IgD-negative memory B cell (primary cell): ENCODE data around the gene CAMKMT. TPM values are rescaled to one million over a fixed set of nuclear protein-coding genes. Genes with fewer than 3 reads are reported as not detected.

Source experiments
- H3K27ac Mint-ChIP-seq, 3 donors: one replicate each; pipeline ENCODE4 v1.8.0; 2020 to 2022; ENCODE audit warnings: mild to moderate bottlenecking in 3 of 3, mixed read lengths in 3 of 3, moderate library complexity in 1 of 3
- H3K27me3 Mint-ChIP-seq: one replicate; pipeline ENCODE4 v1.8.0; 2021; ENCODE audit warnings: mixed read lengths
- H3K36me3 Mint-ChIP-seq: one replicate; pipeline ENCODE4 v1.8.0; 2020; ENCODE audit warnings: mild to moderate bottlenecking, mixed read lengths
- H3K4me1 Mint-ChIP-seq, 3 donors: one replicate each; pipeline ENCODE4 v1.8.0; 2020 to 2022; ENCODE audit warnings: mixed read lengths in 3 of 3, mild to moderate bottlenecking in 1 of 3
- H3K4me3 Mint-ChIP-seq, 4 donors: one replicate each; pipeline ENCODE4 v1.8.0; 2020 to 2022; ENCODE audit warnings: mild to moderate bottlenecking in 4 of 4, mixed read lengths in 4 of 4, moderate library complexity in 3 of 4
- H3K9me3 Mint-ChIP-seq, 3 donors: one replicate each; pipeline ENCODE4 v1.8.0; 2020 to 2021; ENCODE audit warnings: mixed read lengths in 3 of 3, mild to moderate bottlenecking in 1 of 3
- polyA plus RNA-seq: library from polyadenylated mRNA; unstranded; fragments of 300-500 nt; fragmentation: Illumina TruSeq; gene quantifications from one replicate; pipeline ENCODE4 v1.2.3, GENCODE V29; 2021

Gene CAMKMT
- polyA plus RNA-seq, 1 donor from 2014 or later, result 12.2 TPM

- peaks cover 2 to 12% (median 4%) of the 10 kb centered on the region in 3 donors for H3K4me1 Mint-ChIP-seq
These were observed 169.5 kb downstream of the CAMKMT start for GRCh38 chr2:44531289-44531688.

DNA sequence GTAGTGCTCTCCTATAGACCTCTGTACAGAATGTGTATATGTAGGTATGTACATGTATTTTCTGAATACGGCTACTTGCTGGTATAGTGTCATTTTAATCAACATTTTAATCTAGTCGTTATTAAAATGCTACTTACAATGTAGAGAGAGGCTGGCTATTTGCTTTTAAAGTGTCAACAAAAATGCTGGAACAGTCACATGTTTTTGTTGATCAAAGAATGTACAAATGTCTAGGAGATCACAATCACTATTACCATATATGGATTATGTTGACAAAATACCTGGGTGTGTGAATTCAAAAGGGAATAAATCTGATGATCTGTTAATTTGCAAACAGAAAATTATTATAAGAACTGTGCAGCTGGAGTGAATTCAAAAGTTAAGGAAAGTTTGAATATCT is 170.3 kb downstream of the CAMKMT start:
- H3K36me3 Mint-ChIP-seq, result peaks cover 7% of the 10 kb centered on the region
- H3K27me3 Mint-ChIP-seq, result no peaks in the 10 kb centered on the region
- H3K9me3 Mint-ChIP-seq, result peaks cover 2 to 10% (median 7%) of the 10 kb centered on the region in 3 donors
- no peak overlapping the region for H3K27ac Mint-ChIP-seq
- H3K4me1 Mint-ChIP-seq, result peaks cover 2 to 17% (median 4%) of the 10 kb centered on the region in 3 donors
- no peak overlapping the region for H3K4me3 Mint-ChIP-seq

More at GRCh38 chr2:44531289-44531688, 169.5 kb downstream of the CAMKMT start:
- Mint-ChIP-seq H3K4me3 (no peak overlapping the region), H3K27ac (no peak overlapping the region), H3K27me3 (no peaks in the 10 kb centered on the region), H3K9me3 (peaks cover 2 to 10% (median 7%) of the 10 kb centered on the region in 3 donors), H3K36me3 (peaks cover 9% of the 10 kb centered on the region)

- H3K4me3 Mint-ChIP-seq, result no peak overlapping the region
- peaks cover 4 to 14% (median 10%) of the 10 kb centered on the region in 3 donors for H3K9me3 Mint-ChIP-seq
- peaks cover 2 to 15% (median 4%) of the 10 kb centered on the region in 3 donors for H3K4me1 Mint-ChIP-seq
- H3K27ac Mint-ChIP-seq, result no peak overlapping the region
- H3K36me3 Mint-ChIP-seq, result peaks cover 3% of the 10 kb centered on the region
- no peaks in the 10 kb centered on the region for H3K27me3 Mint-ChIP-seq
These were observed 171.8 kb downstream of the CAMKMT start for GRCh38 chr2:44533508-44533907.

GRCh38 chr2:44535376-44535775 is 173.6 kb downstream of the CAMKMT start:
- H3K4me1 Mint-ChIP-seq, result peaks cover 0 to 14% (median 2%) of the 10 kb centered on the region in 3 donors
- H3K27me3 Mint-ChIP-seq, result no peaks in the 10 kb centered on the region
- no peak overlapping the region for H3K27ac Mint-ChIP-seq
- peaks cover 4 to 14% (median 10%) of the 10 kb centered on the region in 3 donors for H3K9me3 Mint-ChIP-seq
- no peak overlapping the region for H3K4me3 Mint-ChIP-seq
- H3K36me3 Mint-ChIP-seq, result peaks cover 2% of the 10 kb centered on the region

- Mint-ChIP-seq H3K36me3 (peaks cover 2% of the 10 kb centered on the region), H3K4me1 (peaks cover 0 to 14% (median 2%) of the 10 kb centered on the region in 3 donors), H3K27me3 (no peaks in the 10 kb centered on the region), H3K27ac (no peak overlapping the region), H3K4me3 (peak overlapping the region in 1 of 4 donors; percentile 5), H3K9me3 (peaks cover 4 to 14% (median 10%) of the 10 kb centered on the region in 3 donors)
These were observed 175.5 kb downstream of the CAMKMT start for GRCh38 chr2:44537264-44537663.

DNA sequence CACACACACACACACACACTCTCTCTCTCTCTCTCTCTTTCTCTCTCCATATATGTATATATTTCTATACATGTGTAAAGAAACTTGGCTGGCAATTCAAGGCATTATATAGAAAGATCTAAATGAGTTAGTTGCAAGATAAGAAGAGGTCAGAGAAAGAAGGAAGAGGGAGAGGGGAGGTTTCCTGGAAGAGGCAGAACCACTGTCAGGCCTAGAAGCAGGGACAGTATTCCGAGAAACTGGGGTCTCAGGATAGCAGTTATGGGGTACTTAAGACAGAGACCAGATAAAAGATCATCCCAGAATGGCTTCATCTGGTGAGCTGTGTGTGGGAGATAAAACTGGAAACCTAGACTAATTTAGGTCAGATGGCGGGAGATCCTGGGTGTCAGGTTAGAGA is 180.8 kb downstream of the CAMKMT start:
- Mint-ChIP-seq H3K27ac (no peak overlapping the region), H3K4me1 (peaks cover 0 to 4% (median 0%) of the 10 kb centered on the region in 3 donors), H3K9me3 (no peaks in the 10 kb centered on the region), H3K36me3 (no peaks in the 10 kb centered on the region), H3K4me3 (no peak overlapping the region), H3K27me3 (no peaks in the 10 kb centered on the region)

- Mint-ChIP-seq H3K4me3 (no peak overlapping the region), H3K4me1 (peaks cover 0 to 5% (median 0%) of the 10 kb centered on the region in 3 donors), H3K36me3 (peaks cover 1% of the 10 kb centered on the region), H3K27me3 (no peaks in the 10 kb centered on the region), H3K9me3 (no peaks in the 10 kb centered on the region), H3K27ac (no peak overlapping the region)
These were observed 182.3 kb downstream of the CAMKMT start for GRCh38 chr2:44543773-44544725.

DNA sequence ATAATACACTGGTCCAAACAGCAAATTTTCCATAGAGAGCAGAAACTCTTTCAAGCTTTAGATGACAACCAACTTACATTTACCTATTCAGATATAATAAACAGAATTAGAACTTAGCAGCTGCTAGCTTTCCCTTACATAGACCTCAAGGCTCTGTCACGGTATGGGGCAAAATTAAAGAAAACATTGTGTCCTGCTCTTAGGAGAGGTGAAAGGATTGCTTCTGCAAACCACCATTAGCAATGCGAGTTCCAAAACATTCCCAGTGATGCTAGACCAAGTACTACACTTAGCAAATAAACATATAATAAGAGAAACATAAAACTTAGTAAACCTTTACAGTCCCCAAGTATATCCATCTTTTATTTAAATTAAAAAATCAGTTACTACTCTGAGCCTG is 183.3 kb downstream of the CAMKMT start:
- Mint-ChIP-seq H3K4me1 (peaks cover 0 to 3% (median 0%) of the 10 kb centered on the region in 3 donors), H3K27me3 (no peaks in the 10 kb centered on the region), H3K36me3 (peaks cover 9% of the 10 kb centered on the region), H3K4me3 (no peak overlapping the region), H3K27ac (no peak overlapping the region), H3K9me3 (no peaks in the 10 kb centered on the region)

GRCh38 chr2:44546459-44547127 is 184.8 kb downstream of the CAMKMT start:
- Mint-ChIP-seq H3K4me3 (no peak overlapping the region), H3K27me3 (no peaks in the 10 kb centered on the region), H3K4me1 (peaks cover 0 to 3% (median 0%) of the 10 kb centered on the region in 3 donors), H3K9me3 (no peaks in the 10 kb centered on the region), H3K36me3 (peaks cover 20% of the 10 kb centered on the region), H3K27ac (no peak overlapping the region)

DNA sequence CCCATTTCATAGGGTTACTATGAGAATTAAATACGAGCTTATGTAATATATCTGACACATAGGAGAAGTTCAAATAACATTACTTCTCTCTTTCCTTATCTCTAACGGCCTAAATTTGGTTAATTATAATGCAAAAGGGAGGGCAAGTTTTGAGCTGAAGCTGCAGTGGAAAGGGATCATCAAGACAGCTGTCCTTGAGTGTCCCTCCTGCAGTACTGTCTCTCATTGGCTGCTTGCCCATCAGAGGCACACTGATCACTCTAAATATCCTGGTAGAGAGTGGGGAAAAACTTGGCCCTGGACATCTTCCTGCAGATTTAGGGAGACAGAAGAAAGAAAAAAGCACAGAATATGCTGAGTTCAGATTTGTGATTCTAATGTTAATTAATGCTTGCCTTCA is 186.0 kb downstream of the CAMKMT start:
- H3K27ac Mint-ChIP-seq, result no peak overlapping the region
- no peaks in the 10 kb centered on the region for H3K27me3 Mint-ChIP-seq
- H3K36me3 Mint-ChIP-seq, result peaks cover 20% of the 10 kb centered on the region

GRCh38 chr2:44548221-44549098 is 186.7 kb downstream of the CAMKMT start:
- H3K9me3 Mint-ChIP-seq, result peaks cover 0 to under 1% (median 0%) of the 10 kb centered on the region in 3 donors
- no peak overlapping the region for H3K27ac Mint-ChIP-seq
- peaks cover 20% of the 10 kb centered on the region for H3K36me3 Mint-ChIP-seq
- H3K4me1 Mint-ChIP-seq, result peaks cover 0 to 3% (median 0%) of the 10 kb centered on the region in 3 donors
- no peaks in the 10 kb centered on the region for H3K27me3 Mint-ChIP-seq
- no peak overlapping the region for H3K4me3 Mint-ChIP-seq

More for the DNA sequence above, 186.0 kb downstream of the CAMKMT start:
- Mint-ChIP-seq H3K4me3 (no peak overlapping the region), H3K4me1 (peaks cover 0 to 3% (median 0%) of the 10 kb centered on the region in 3 donors), H3K9me3 (no peaks in the 10 kb centered on the region)

- Mint-ChIP-seq H3K27me3 (no peaks in the 10 kb centered on the region), H3K36me3 (peaks cover 20% of the 10 kb centered on the region), H3K4me3 (no peak overlapping the region), H3K4me1 (peaks cover 0 to 3% (median 0%) of the 10 kb centered on the region in 3 donors), H3K27ac (no peak overlapping the region), H3K9me3 (peaks cover 0 to 1% (median 0%) of the 10 kb centered on the region in 3 donors)
These were observed 187.3 kb downstream of the CAMKMT start for GRCh38 chr2:44549099-44549471.

- peaks cover 20% of the 10 kb centered on the region for H3K36me3 Mint-ChIP-seq
- no peaks in the 10 kb centered on the region for H3K27me3 Mint-ChIP-seq
- no peak overlapping the region for H3K4me3 Mint-ChIP-seq
- peaks cover 0 to 1% (median 0%) of the 10 kb centered on the region in 3 donors for H3K9me3 Mint-ChIP-seq
- peaks cover 0 to 3% (median 0%) of the 10 kb centered on the region in 3 donors for H3K4me1 Mint-ChIP-seq
- no peak overlapping the region for H3K27ac Mint-ChIP-seq
These were observed 188.1 kb downstream of the CAMKMT start for GRCh38 chr2:44549856-44550255.

DNA sequence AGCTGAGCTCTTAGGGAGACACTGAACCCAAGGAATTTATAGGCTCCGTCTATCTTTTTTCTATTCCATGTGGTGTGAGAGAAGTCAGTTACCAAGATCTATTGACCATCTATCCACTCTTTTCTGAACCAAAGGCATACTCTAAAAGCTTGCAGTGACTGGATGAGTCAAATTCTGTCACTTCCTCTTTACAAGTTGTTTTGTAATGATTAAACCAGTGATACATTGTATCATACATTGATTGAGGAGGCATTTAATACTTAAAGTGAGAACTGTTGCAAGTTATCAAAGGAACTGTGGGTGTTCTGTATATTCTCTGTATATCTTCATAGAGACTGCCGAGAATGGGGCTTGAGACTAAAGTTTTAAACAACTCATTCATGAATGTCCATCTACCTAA is 188.8 kb downstream of the CAMKMT start:
- Mint-ChIP-seq H3K4me1 (peaks cover 0 to 3% (median 0%) of the 10 kb centered on the region in 3 donors), H3K9me3 (peaks cover 0 to 1% (median 0%) of the 10 kb centered on the region in 3 donors), H3K27ac (no peak overlapping the region), H3K27me3 (no peaks in the 10 kb centered on the region), H3K4me3 (no peak overlapping the region), H3K36me3 (peaks cover 20% of the 10 kb centered on the region)
